Liver (tissue), 9 donors: Measurements from ENCODE around the gene HIVEP2. TPM values are rescaled to one million over a fixed set of nuclear protein-coding genes. Genes with fewer than 3 reads are reported as not detected.

ENCODE experiments used
- DNase-seq: peaks from one replicate; pipeline ENCODE4 v3.0.0-alpha.2; 2017; ENCODE audit warnings: low spot score
- H3K27ac ChIP-seq, 2 donors: one replicate each; pipeline ENCODE4 v1.7.0; 2013; ENCODE audit warnings: inconsistent platforms in 2 of 2, low read length in 2 of 2, control low read depth in 1 of 2, low read depth in 1 of 2, mild to moderate bottlenecking in 1 of 2
- H3K27me3 ChIP-seq, 4 donors: one replicate each; pipeline versions ENCODE4 v1.6.1 to v1.7.0; 2013; ENCODE audit warnings: low read length in 3 of 4, inconsistent platforms in 1 of 4, mild to moderate bottlenecking in 1 of 4, moderate library complexity in 1 of 4; ENCODE audit not compliant: control insufficient read depth in 4 of 4, insufficient read depth in 4 of 4
- H3K36me3 ChIP-seq, 4 donors: one replicate each; pipeline versions ENCODE4 v1.6.1 to v1.7.0; 2013; ENCODE audit warnings: low read length in 3 of 4, mild to moderate bottlenecking in 3 of 4, low read depth in 1 of 4, moderate library complexity in 1 of 4; ENCODE audit not compliant: control insufficient read depth in 4 of 4, insufficient read depth in 3 of 4
- H3K4me1 ChIP-seq, 4 donors: one replicate each; pipeline versions ENCODE4 v1.6.1 to v1.7.0; 2013; ENCODE audit warnings: low read length in 3 of 4, mild to moderate bottlenecking in 3 of 4, moderate library complexity in 1 of 4; ENCODE audit not compliant: control insufficient read depth in 4 of 4, insufficient read depth in 4 of 4
- H3K4me3 ChIP-seq, 3 donors: one replicate each; pipeline versions ENCODE4 v1.6.1 to v1.7.0; 2013; ENCODE audit warnings: low read length in 3 of 3, control low read depth in 1 of 3, low read depth in 1 of 3, mild to moderate bottlenecking in 1 of 3
- H3K9ac ChIP-seq, 2 donors: one replicate each; pipeline ENCODE4 v1.7.0; 2013; ENCODE audit warnings: low read length in 2 of 2, mild to moderate bottlenecking in 2 of 2, moderate library complexity in 2 of 2, control low read depth in 1 of 2, low read depth in 1 of 2
- H3K9me3 ChIP-seq, 4 donors: one replicate each; pipeline versions ENCODE4 v1.6.1 to v1.7.0; 2013; ENCODE audit warnings: low read length in 3 of 4; ENCODE audit not compliant: control insufficient read depth in 4 of 4
- FOXA1 ChIP-seq: IDR thresholded peaks from 2 replicates; pipeline ENCODE4 v1.6.1; 2016; ENCODE audit warnings: antibody characterized with exemption
- FOXA2 ChIP-seq: IDR thresholded peaks from 2 replicates; pipeline ENCODE4 v1.6.1; 2016; ENCODE audit warnings: antibody characterized with exemption
- GABPA ChIP-seq, 2 donors: IDR thresholded peaks in 1 of 2; conservative IDR thresholded peaks in 1 of 2; 2 replicates each; pipeline ENCODE4 v1.6.1; 2016; ENCODE audit warnings: antibody characterized with exemption in 2 of 2, mild to moderate bottlenecking in 1 of 2, moderate library complexity in 1 of 2
- HNF4A ChIP-seq, 2 donors: conservative IDR thresholded peaks; 2 replicates each; pipeline ENCODE4 v1.6.1; 2016; ENCODE audit warnings: antibody characterized with exemption in 2 of 2, mild to moderate bottlenecking in 2 of 2
- HNF4G ChIP-seq: IDR thresholded peaks from 2 replicates; pipeline ENCODE4 v1.6.1; 2016; ENCODE audit warnings: antibody characterized with exemption
- JUND ChIP-seq, 2 donors: IDR thresholded peaks; 2 replicates each; pipeline ENCODE4 v1.6.1; 2016; ENCODE audit warnings: antibody characterized with exemption in 2 of 2
- NR2F2 ChIP-seq: IDR thresholded peaks from 2 replicates; pipeline ENCODE4 v1.6.1; 2016; ENCODE audit warnings: antibody characterized with exemption
- RAD21 ChIP-seq, 2 donors: IDR thresholded peaks; 2 replicates each; pipeline ENCODE4 v1.6.1; 2016; ENCODE audit warnings: antibody characterized with exemption in 2 of 2, mild to moderate bottlenecking in 2 of 2
- RXRA ChIP-seq, 2 donors: IDR thresholded peaks; 2 replicates each; pipeline ENCODE4 v1.6.1; 2017 to 2018; ENCODE audit warnings: antibody characterized with exemption in 2 of 2, mild to moderate bottlenecking in 1 of 2
- SP1 ChIP-seq: IDR thresholded peaks from 2 replicates; pipeline ENCODE4 v1.6.1; 2018; ENCODE audit warnings: antibody characterized with exemption, mild to moderate bottlenecking
- TAF1 ChIP-seq: conservative IDR thresholded peaks from 2 replicates; pipeline ENCODE4 v1.6.1; 2016; ENCODE audit warnings: antibody characterized with exemption, mild to moderate bottlenecking
- YY1 ChIP-seq: IDR thresholded peaks from 2 replicates; pipeline ENCODE4 v1.6.1; 2016; ENCODE audit warnings: antibody characterized with exemption, mild to moderate bottlenecking
- WGBS: extraction: QIAGEN DNeasy Blood & Tissue Kit; methylation state at CpG from one replicate; pipeline ENCODE4 v1.1.7; 2013; 5-methylcytosine and 5-hydroxymethylcytosine counted together
- polyA plus RNA-seq, 2 donors: library from polyadenylated mRNA; stranded (reverse) in 1 of 2; unstranded in 1 of 2; fragments of 200-250 nt in 1 of 2; fragments of >200 nt in 1 of 2; fragmentation: Nextera tagmentation in 1 of 2; extraction: Ambion mirVana in 1 of 2; gene quantifications; one replicate each; pipeline versions ENCODE4 v1.2.1 to v1.2.3, GENCODE V29; 2013 to 2015
- total RNA-seq, 2 donors: library from RNA; depleted of rRNA; stranded (reverse); fragments of >200 nt; gene quantifications; one replicate each; pipeline ENCODE4 v1.2.3, GENCODE V29; 2014
- TF ChIP-seq, protein P1 (sequence below): IDR thresholded peaks from 2 replicates; pipeline ENCODE4 v1.6.1; 2016; ENCODE audit warnings: antibody characterized with exemption
- TF ChIP-seq, protein P2 (sequence below): IDR thresholded peaks from 2 replicates; pipeline ENCODE4 v1.6.1; 2016; ENCODE audit warnings: antibody characterized with exemption, mild to moderate bottlenecking
- TF ChIP-seq, protein P3 (sequence below): IDR thresholded peaks from 2 replicates; pipeline ENCODE4 v1.6.1; 2016; ENCODE audit warnings: antibody characterized with exemption
- TF ChIP-seq, protein P4 (sequence below): fragments of 150-350 bp; IDR thresholded peaks from 2 replicates; pipeline ENCODE4 v1.5.1; 2017; ENCODE audit warnings: improper control_type of control experiment, low read depth, low read length; ENCODE audit not compliant: missing input control
- TF ChIP-seq, protein P5 (sequence below): IDR thresholded peaks from 2 replicates; pipeline ENCODE4 v1.6.1; 2016; ENCODE audit warnings: antibody characterized with exemption
- donor health status: healthy.
- donor health status: healthy.
- donor health status: healthy.
- donor health status: healthy.
- donor health status: healthy.

Gene HIVEP2
- total and polyA plus RNA-seq, 4 donors: 0.82 to 6.6 (median 1.3) TPM

- Histone ChIP-seq H3K36me3 (no peaks in the 10 kb centered on the region), H3K9ac (no peak overlapping the region), H3K9me3 (no peaks in the 10 kb centered on the region), H3K4me3 (no peak overlapping the region), H3K27ac (no peak overlapping the region), H3K27me3 (no peaks in the 10 kb centered on the region), H3K4me1 (no peaks in the 10 kb centered on the region)
- TF ChIP-seq, protein P1, sequence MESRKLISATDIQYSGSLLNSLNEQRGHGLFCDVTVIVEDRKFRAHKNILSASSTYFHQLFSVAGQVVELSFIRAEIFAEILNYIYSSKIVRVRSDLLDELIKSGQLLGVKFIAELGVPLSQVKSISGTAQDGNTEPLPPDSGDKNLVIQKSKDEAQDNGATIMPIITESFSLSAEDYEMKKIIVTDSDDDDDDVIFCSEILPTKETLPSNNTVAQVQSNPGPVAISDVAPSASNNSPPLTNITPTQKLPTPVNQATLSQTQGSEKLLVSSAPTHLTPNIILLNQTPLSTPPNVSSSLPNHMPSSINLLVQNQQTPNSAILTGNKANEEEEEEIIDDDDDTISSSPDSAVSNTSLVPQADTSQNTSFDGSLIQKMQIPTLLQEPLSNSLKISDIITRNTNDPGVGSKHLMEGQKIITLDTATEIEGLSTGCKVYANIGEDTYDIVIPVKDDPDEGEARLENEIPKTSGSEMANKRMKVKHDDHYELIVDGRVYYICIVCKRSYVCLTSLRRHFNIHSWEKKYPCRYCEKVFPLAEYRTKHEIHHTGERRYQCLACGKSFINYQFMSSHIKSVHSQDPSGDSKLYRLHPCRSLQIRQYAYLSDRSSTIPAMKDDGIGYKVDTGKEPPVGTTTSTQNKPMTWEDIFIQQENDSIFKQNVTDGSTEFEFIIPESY: no peak
- TF ChIP-seq, protein P2, sequence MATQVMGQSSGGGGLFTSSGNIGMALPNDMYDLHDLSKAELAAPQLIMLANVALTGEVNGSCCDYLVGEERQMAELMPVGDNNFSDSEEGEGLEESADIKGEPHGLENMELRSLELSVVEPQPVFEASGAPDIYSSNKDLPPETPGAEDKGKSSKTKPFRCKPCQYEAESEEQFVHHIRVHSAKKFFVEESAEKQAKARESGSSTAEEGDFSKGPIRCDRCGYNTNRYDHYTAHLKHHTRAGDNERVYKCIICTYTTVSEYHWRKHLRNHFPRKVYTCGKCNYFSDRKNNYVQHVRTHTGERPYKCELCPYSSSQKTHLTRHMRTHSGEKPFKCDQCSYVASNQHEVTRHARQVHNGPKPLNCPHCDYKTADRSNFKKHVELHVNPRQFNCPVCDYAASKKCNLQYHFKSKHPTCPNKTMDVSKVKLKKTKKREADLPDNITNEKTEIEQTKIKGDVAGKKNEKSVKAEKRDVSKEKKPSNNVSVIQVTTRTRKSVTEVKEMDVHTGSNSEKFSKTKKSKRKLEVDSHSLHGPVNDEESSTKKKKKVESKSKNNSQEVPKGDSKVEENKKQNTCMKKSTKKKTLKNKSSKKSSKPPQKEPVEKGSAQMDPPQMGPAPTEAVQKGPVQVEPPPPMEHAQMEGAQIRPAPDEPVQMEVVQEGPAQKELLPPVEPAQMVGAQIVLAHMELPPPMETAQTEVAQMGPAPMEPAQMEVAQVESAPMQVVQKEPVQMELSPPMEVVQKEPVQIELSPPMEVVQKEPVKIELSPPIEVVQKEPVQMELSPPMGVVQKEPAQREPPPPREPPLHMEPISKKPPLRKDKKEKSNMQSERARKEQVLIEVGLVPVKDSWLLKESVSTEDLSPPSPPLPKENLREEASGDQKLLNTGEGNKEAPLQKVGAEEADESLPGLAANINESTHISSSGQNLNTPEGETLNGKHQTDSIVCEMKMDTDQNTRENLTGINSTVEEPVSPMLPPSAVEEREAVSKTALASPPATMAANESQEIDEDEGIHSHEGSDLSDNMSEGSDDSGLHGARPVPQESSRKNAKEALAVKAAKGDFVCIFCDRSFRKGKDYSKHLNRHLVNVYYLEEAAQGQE: no peak
- TF ChIP-seq SP1 (no peak), JUND (IDR thresholded peaks at IDR 0.05) (no peak), FOXA2 (no peak)
- TF ChIP-seq, protein P3, sequence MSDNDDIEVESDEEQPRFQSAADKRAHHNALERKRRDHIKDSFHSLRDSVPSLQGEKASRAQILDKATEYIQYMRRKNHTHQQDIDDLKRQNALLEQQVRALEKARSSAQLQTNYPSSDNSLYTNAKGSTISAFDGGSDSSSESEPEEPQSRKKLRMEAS: no peak
- no peak for DNase-seq
- WGBS: 94% methylated on average over 5 of the region's 5 CpGs
These were observed 148.4 kb downstream of the HIVEP2 start for GRCh38 chr6:142796571-142796970.

DNA sequence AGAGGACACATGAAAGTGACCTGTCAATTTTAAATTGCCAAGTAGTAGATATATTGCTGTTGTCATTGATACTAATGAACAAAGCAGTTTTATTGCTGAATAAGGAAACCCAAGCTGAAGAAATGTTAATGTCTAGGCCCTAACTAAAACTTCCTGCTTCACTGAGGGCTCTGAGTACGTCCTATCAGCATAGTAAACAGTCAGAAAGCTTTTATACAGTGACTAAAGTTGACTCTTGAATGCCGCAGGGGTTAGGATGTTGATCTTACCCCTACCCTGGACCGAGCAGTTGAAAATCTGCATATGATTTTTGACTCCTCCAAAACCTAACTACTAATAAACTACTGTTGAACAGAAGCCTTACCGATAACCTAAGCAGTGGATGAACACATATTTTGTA is 149.0 kb downstream of the HIVEP2 start:
- Histone ChIP-seq H3K4me3 (no peak overlapping the region), H3K9me3 (no peaks in the 10 kb centered on the region), H3K36me3 (no peaks in the 10 kb centered on the region), H3K27me3 (no peaks in the 10 kb centered on the region), H3K4me1 (no peaks in the 10 kb centered on the region), H3K9ac (no peak overlapping the region), H3K27ac (no peak overlapping the region)
- DNase-seq: no peak
- 94% methylated on average over 4 of the region's 4 CpGs for WGBS
- TF ChIP-seq SP1 (no peak), TAF1 (no peak), RXRA (IDR thresholded peaks at IDR 0.05) (no peak), FOXA1 (no peak), FOXA2 (no peak), HNF4A (conservative IDR thresholded peaks at IDR 0.05) (no peak), JUND (IDR thresholded peaks at IDR 0.05) (no peak), YY1 (no peak), RAD21 (IDR thresholded peaks at IDR 0.05) (no peak), NR2F2 (no peak), HNF4G (no peak), GABPA (IDR thresholded peaks at IDR 0.05 in 1 of 2, conservative IDR thresholded peaks at IDR 0.05 in 1 of 2) (no peak)
- TF ChIP-seq, protein P3: no peak
- TF ChIP-seq, protein P4, sequence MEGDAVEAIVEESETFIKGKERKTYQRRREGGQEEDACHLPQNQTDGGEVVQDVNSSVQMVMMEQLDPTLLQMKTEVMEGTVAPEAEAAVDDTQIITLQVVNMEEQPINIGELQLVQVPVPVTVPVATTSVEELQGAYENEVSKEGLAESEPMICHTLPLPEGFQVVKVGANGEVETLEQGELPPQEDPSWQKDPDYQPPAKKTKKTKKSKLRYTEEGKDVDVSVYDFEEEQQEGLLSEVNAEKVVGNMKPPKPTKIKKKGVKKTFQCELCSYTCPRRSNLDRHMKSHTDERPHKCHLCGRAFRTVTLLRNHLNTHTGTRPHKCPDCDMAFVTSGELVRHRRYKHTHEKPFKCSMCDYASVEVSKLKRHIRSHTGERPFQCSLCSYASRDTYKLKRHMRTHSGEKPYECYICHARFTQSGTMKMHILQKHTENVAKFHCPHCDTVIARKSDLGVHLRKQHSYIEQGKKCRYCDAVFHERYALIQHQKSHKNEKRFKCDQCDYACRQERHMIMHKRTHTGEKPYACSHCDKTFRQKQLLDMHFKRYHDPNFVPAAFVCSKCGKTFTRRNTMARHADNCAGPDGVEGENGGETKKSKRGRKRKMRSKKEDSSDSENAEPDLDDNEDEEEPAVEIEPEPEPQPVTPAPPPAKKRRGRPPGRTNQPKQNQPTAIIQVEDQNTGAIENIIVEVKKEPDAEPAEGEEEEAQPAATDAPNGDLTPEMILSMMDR: no peak
- TF ChIP-seq, protein P5, sequence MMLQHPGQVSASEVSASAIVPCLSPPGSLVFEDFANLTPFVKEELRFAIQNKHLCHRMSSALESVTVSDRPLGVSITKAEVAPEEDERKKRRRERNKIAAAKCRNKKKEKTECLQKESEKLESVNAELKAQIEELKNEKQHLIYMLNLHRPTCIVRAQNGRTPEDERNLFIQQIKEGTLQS: no peak
- TF ChIP-seq, protein P2: no peak
